DND-41 (cell line): ENCODE data around the gene LUZP2.

Experiments used
- CTCF ChIP-seq: IDR thresholded peaks from 2 replicates; pipeline ENCODE4 v1.5.1; 2012; ENCODE audit warnings: borderline replicate concordance, low read length, moderate library complexity, mild to moderate bottlenecking; ENCODE audit not compliant: poor library complexity, severe bottlenecking; ENCODE audit errors: extremely low read depth
- EZH2 ChIP-seq: IDR thresholded peaks from 3 replicates; pipeline ENCODE4 v1.6.1; 2012; ENCODE audit warnings: borderline replicate concordance, low read depth, mild to moderate bottlenecking, moderate library complexity, low read length, inconsistent platforms; ENCODE audit not compliant: severe bottlenecking

GRCh38 chr11:24514219-24514594, 17.4 kb downstream of the LUZP2 start:
- TF ChIP-seq EZH2 (no peak), CTCF (no peak)
